LNCAP (cell line): ENCODE results near the gene PACS1.

Experiments used
- CTCF ChIP-seq: fragments of 450-650 bp; IDR thresholded peaks from 2 replicates; pipeline ENCODE4 v1.5.1; 2017; ENCODE audit warnings: mild to moderate bottlenecking

PACS1 gene

GRCh38 chr11:66264383-66264782 is 194.3 kb downstream of the PACS1 start:
- no peak for TF ChIP-seq CTCF

- TF ChIP-seq CTCF: peak; percentile 49
These were observed 194.8 kb downstream of the PACS1 start for GRCh38 chr11:66264914-66265313.

- TF ChIP-seq CTCF: no peak
These were observed 195.7 kb downstream of the PACS1 start for GRCh38 chr11:66265531-66266377.

GRCh38 chr11:66266378-66267038 is 196.4 kb downstream of the PACS1 start:
- no peak for TF ChIP-seq CTCF

- no peak for TF ChIP-seq CTCF
These were observed 196.9 kb downstream of the PACS1 start for GRCh38 chr11:66267039-66267378.

- no peak for TF ChIP-seq CTCF
These were observed 197.5 kb downstream of the PACS1 start for GRCh38 chr11:66267379-66268243.

GRCh38 chr11:66268244-66268951 is 198.3 kb downstream of the PACS1 start, which contains the start of gene RAB1B:
Gene RAB1B, plus strand, starts transcription at chr11:66268639. Its CDS starts 41 bp downstream, at chr11:66268680.
- no peak for TF ChIP-seq CTCF
